DND-41 (cell line): ENCODE data around the gene LRRC15.

Experiments used
- CTCF ChIP-seq: IDR thresholded peaks from 2 replicates; pipeline ENCODE4 v1.5.1; 2012; ENCODE audit warnings: borderline replicate concordance, low read length, moderate library complexity, mild to moderate bottlenecking; ENCODE audit not compliant: poor library complexity, severe bottlenecking; ENCODE audit errors: extremely low read depth
- EZH2 ChIP-seq: IDR thresholded peaks from 3 replicates; pipeline ENCODE4 v1.6.1; 2012; ENCODE audit warnings: borderline replicate concordance, low read depth, mild to moderate bottlenecking, moderate library complexity, low read length, inconsistent platforms; ENCODE audit not compliant: severe bottlenecking

- TF ChIP-seq CTCF (no peak), EZH2 (no peak)
These were observed 29.6 kb upstream of the LRRC15 start, which contains the start of gene GP5 for GRCh38 chr3:194399166-194399565.
